Neural cell (in vitro differentiated cells): ENCODE measurements around the gene TOLLIP.

ENCODE experiments used
- CTCF ChIP-seq: fragments of 450-650 bp; IDR thresholded peaks from 2 replicates; pipeline ENCODE4 v1.5.1; 2014; ENCODE audit warnings: antibody characterized with exemption, mild to moderate bottlenecking, moderate library complexity; ENCODE audit not compliant: poor library complexity, severe bottlenecking
- EP300 ChIP-seq: fragments of 450-650 bp; conservative IDR thresholded peaks from 2 replicates; pipeline ENCODE4 v1.6.1; 2014; ENCODE audit warnings: antibody characterized with exemption, mild to moderate bottlenecking, moderate library complexity; ENCODE audit not compliant: poor library complexity, severe bottlenecking
- EZH2 ChIP-seq: fragments of 200-600, 300-800 bp; shearing (Covaris generic), sonication (generic); IDR thresholded peaks from 2 replicates; pipeline ENCODE4 v1.6.1; 2014; ENCODE audit warnings: antibody characterized with exemption, low read length, borderline replicate concordance, mild to moderate bottlenecking; ENCODE audit not compliant: insufficient read depth, poor library complexity, severe bottlenecking

GRCh38 chr11:1283091-1283511, 26.3 kb downstream of the TOLLIP start:
- TF ChIP-seq EP300 (no peak), EZH2 (no peak), CTCF (no peak)
